K562 (cell line): ENCODE data around the gene RNF44. TPM values are rescaled to one million over a fixed set of nuclear protein-coding genes. Genes with fewer than 3 reads are reported as not detected.
A peak's percentile ranks its signal among the peaks of the same experiment; 100 is the strongest.

Experiments
- ATAC-seq: fragments of 200-7000 bp; cut with Tn5 transposase; 3 replicates; pipeline ENCODE4 v1.9.1; 2020; ENCODE audit warnings: moderate library complexity
- BruUV-seq: library from RNA; stranded (reverse); fragments of 400-500 nt; replicated peaks from 2 replicates; lab custom pipeline; 2021; lab: Mats Ljungman, UMichigan
- CTCF ChIA-PET: fragments of 300-600 bp; formaldehyde crosslinking; extraction: SDS; loops from one replicate; lab custom pipeline; 2021; ENCODE audit warnings: low intra/inter-chr PET ratio; lab: Yijun Ruan, JAX
- POLR2A ChIA-PET: fragments of 300-600, 350-650 bp; sonication (Branson Sonifier 250); formaldehyde crosslinking; extraction: SDS; loops from one replicate; lab custom pipeline; 2021; ENCODE audit warnings: antibody characterized with exemption, inconsistent platforms; lab: Yijun Ruan, JAX
- DNase-seq, 4 experiments: peaks; one replicate each; pipeline versions ENCODE4 v3.0.0 to v3.0.0-alpha.2; 2011 to 2018; ENCODE audit warnings: low spot score in 3 of 4, mixed read lengths in 3 of 4; ENCODE audit errors: extremely low read depth in 1 of 4
- FAIRE-seq: peaks from 2 replicates; lab custom pipeline; 2011; peaks lifted over from hg19 to GRCh38; lab: Jason Lieb, UNC
- H2AFZ ChIP-seq: 2 replicates; pipeline ENCODE4 v1.6.0; 2011; ENCODE audit warnings: low read depth, low read length, control low read depth, inconsistent platforms
- H3K27ac ChIP-seq: fragments of 200-600 bp; 3 replicates; pipeline ENCODE4 v1.8.0; 2011; ENCODE audit warnings: low read depth, mild to moderate bottlenecking, control low read depth, inconsistent platforms, low read length, moderate library complexity, mixed read lengths; ENCODE audit errors: extremely low read depth
- H3K27me3 ChIP-seq, 2 experiments: fragments of 300-600 bp in 1 of 2; 2 replicates in 1 of 2; 3 replicates in 1 of 2; pipeline versions ENCODE4 v1.6.0 to v1.8.0; 2011; ENCODE audit warnings: inconsistent platforms in 2 of 2, low read length in 2 of 2, mild to moderate bottlenecking in 1 of 2, mixed read lengths in 1 of 2, moderate library complexity in 1 of 2; ENCODE audit not compliant: control insufficient read depth in 2 of 2, insufficient read depth in 2 of 2
- H3K36me3 ChIP-seq: fragments of 300-600 bp; 3 replicates; pipeline ENCODE4 v1.8.0; 2011; ENCODE audit warnings: mild to moderate bottlenecking, low read length, inconsistent platforms; ENCODE audit not compliant: control insufficient read depth, insufficient read depth
- H3K4me1 ChIP-seq, 2 experiments: fragments of 200-600 bp in 1 of 2; replicated peaks in 1 of 2; 2 replicates in 1 of 2; 3 replicates in 1 of 2; pipeline versions ENCODE4 v1.5.1 to v1.8.0; 2011; ENCODE audit warnings: inconsistent platforms in 2 of 2, low read length in 2 of 2, mild to moderate bottlenecking in 1 of 2, mixed read lengths in 1 of 2, moderate library complexity in 1 of 2; ENCODE audit not compliant: control insufficient read depth in 2 of 2, insufficient read depth in 2 of 2
- H3K4me2 ChIP-seq: 2 replicates; pipeline ENCODE4 v1.6.1; 2011; ENCODE audit warnings: low read length, control low read depth, inconsistent platforms, mixed read lengths; ENCODE audit not compliant: insufficient read depth
- H3K4me3 ChIP-seq: fragments of 200-600 bp; sonication (generic), shearing (Covaris generic); 2 replicates; pipeline ENCODE4 v1.5.1; 2016; ENCODE audit warnings: control low read depth, inconsistent platforms
- H3K79me2 ChIP-seq: fragments of 200-600 bp; 3 replicates; pipeline ENCODE4 v1.8.0; 2011; ENCODE audit warnings: low read length, inconsistent platforms; ENCODE audit not compliant: control insufficient read depth, insufficient read depth
- H3K9ac ChIP-seq, 2 experiments: 2 replicates each; pipeline versions ENCODE4 v1.6.0 to v1.6.1; 2011; ENCODE audit warnings: low read depth in 2 of 2, low read length in 2 of 2, control low read depth in 1 of 2, inconsistent platforms in 1 of 2, mild to moderate bottlenecking in 1 of 2, mixed read lengths in 1 of 2; ENCODE audit not compliant: insufficient read depth in 1 of 2
- H3K9me1 ChIP-seq: one replicate; pipeline ENCODE4 v1.6.0; 2011; ENCODE audit warnings: inconsistent platforms, mild to moderate bottlenecking, low read length, moderate library complexity; ENCODE audit not compliant: control insufficient read depth, insufficient read depth
- H3K9me3 ChIP-seq: replicated peaks from 2 replicates; pipeline ENCODE4 v1.5.1; 2011; ENCODE audit warnings: low read depth, low read length, inconsistent platforms; ENCODE audit not compliant: control insufficient read depth, insufficient read depth
- H4K20me1 ChIP-seq: replicated peaks from 2 replicates; pipeline ENCODE4 v1.6.1; 2011; ENCODE audit warnings: low read length, inconsistent platforms, mixed read lengths; ENCODE audit not compliant: control insufficient read depth, insufficient read depth
- CSDE1 ChIP-seq, 2 experiments: fragments of 450-650 bp; IDR thresholded peaks; 2 replicates each; pipeline ENCODE4 v1.6.1; 2016; ENCODE audit warnings: mild to moderate bottlenecking in 1 of 2
- ETV1 ChIP-seq: fragments of 450-650 bp; conservative IDR thresholded peaks from 2 replicates; pipeline ENCODE4 v1.6.1; 2016; ENCODE audit warnings: missing genetic modification characterization, control low read depth, low read depth, missing compliant biosample characterization
- EZH2 ChIP-seq: IDR thresholded peaks from 2 replicates; pipeline ENCODE4 v1.6.1; 2012; ENCODE audit warnings: low read depth, mild to moderate bottlenecking, inconsistent platforms, low read length, borderline replicate concordance
- KLF13 ChIP-seq: fragments of 450-650 bp; IDR thresholded peaks from 2 replicates; pipeline ENCODE4 v1.6.1; 2016; ENCODE audit warnings: missing genetic modification characterization, low read depth, mild to moderate bottlenecking, missing compliant biosample characterization, moderate library complexity, borderline replicate concordance
- POLR2G ChIP-seq: fragments of 200-400 bp; formaldehyde crosslinking; IDR thresholded peaks from 2 replicates; pipeline ENCODE4 v1.6.1; 2017; ENCODE audit warnings: low read depth, mild to moderate bottlenecking, antibody characterized with exemption, low read length, moderate library complexity
- SMAD2 ChIP-seq: fragments of 150-350 bp; IDR thresholded peaks from 2 replicates; pipeline ENCODE4 v1.6.1; 2014; ENCODE audit warnings: low read depth, mild to moderate bottlenecking, low read length
- ZBTB33 ChIP-seq: sonication (generic); formaldehyde crosslinking; IDR thresholded peaks from 2 replicates; pipeline ENCODE4 v1.8.1; 2023; ENCODE audit warnings: mild to moderate bottlenecking, missing genetic modification reagents
- ZNF24 ChIP-seq: fragments of 450-650 bp; IDR thresholded peaks from 2 replicates; pipeline ENCODE4 v1.6.1; 2016
- ZNF586 ChIP-seq: fragments of 450-650 bp; formaldehyde crosslinking; conservative IDR thresholded peaks from 2 replicates; pipeline ENCODE4 v1.4.0; 2020; ENCODE audit warnings: mild to moderate bottlenecking, moderate library complexity
- WGBS: fragments of 100-300 bp; shearing (Covaris generic); methylation state at CpG from one replicate; pipeline ENCODE4 v1.1.6; 2016; ENCODE audit warnings: low coverage, mixed read lengths; ENCODE audit not compliant: insufficient coverage; ENCODE audit errors: missing lambda C conversion rate; 5-methylcytosine and 5-hydroxymethylcytosine counted together
- in situ Hi-C: fragments of 300-500 bp; cut with MboI; formaldehyde crosslinking; loops from 4 replicates; pipeline ENCODE4 v1.15.0; 2018; ENCODE audit warnings: inconsistent platforms, mixed read lengths
- intact Hi-C: fragments of 100-400 bp; cut with micrococcal nuclease; formaldehyde crosslinking; loops from 2 replicates; pipeline ENCODE4 v1.14.2; 2022
- polyA plus RNA-seq, 8 experiments: library from polyadenylated mRNA; depleted of rRNA in 4 of 8; stranded (reverse) in 5 of 8; unstranded in 3 of 8; fragments of >200 nt; fragmentation: Nextera tagmentation in 2 of 8; fragmentation: Illumina TruSeq in 1 of 8; extraction: Ambion mirVana in 2 of 8; extraction: Trizol in 1 of 8; gene quantifications; 2 replicates each; pipeline versions ENCODE4 v1.2.1 to v1.2.3, GENCODE V29; 2011 to 2014; ENCODE audit warnings: inconsistent platforms in 1 of 8, missing spikeins in 1 of 8
- total RNA-seq, 7 experiments: library from RNA; depleted of rRNA in 6 of 7; stranded (reverse); fragments of >200 nt in 6 of 7; fragmentation: Illumina TruSeq in 2 of 7; extraction: Trizol in 2 of 7; gene quantifications; 2 replicates each; pipeline versions ENCODE4 v1.2.1 to v1.2.3, GENCODE V29; 2011 to 2021; ENCODE audit warnings: low replicate concordance in 1 of 7
- TF ChIP-seq, protein P1 (sequence below): sonication (generic); formaldehyde crosslinking; IDR thresholded peaks from 2 replicates; pipeline ENCODE4 v1.4.0; 2020; ENCODE audit warnings: mild to moderate bottlenecking, missing genetic modification reagents
- TF ChIP-seq, protein P2 (sequence below), 2 experiments: fragments of 200-800 bp in 1 of 2; sonication (Bioruptor generic) in 1 of 2; sonication (generic) in 1 of 2; formaldehyde crosslinking in 1 of 2; IDR thresholded peaks in 1 of 2; conservative IDR thresholded peaks in 1 of 2; 2 replicates each; pipeline versions ENCODE4 v1.5.0 to v1.6.1; 2016 to 2020; ENCODE audit warnings: missing compliant biosample characterization in 1 of 2, missing genetic modification characterization in 1 of 2, missing genetic modification reagents in 1 of 2
- TF ChIP-seq, protein P3 (sequence below), 2 experiments: fragments of 450-650 bp; IDR thresholded peaks; 2 replicates each; pipeline ENCODE4 v1.6.1; 2018; ENCODE audit warnings: mild to moderate bottlenecking in 2 of 2, low read depth in 1 of 2; ENCODE audit not compliant: partially characterized antibody in 2 of 2

Gene RNF44
- total and polyA plus RNA-seq, 9 of the 15 experiments (the other 6 are each of a cell fraction or from before 2014, with no cell fraction given): 1.6 to 82.6 (median 7.4) TPM

GRCh38 chr5:176547802-176548201, 10.6 kb upstream of the RNF44 start:
- Histone ChIP-seq H3K27ac (no peak overlapping the region), H3K36me3 (no peaks in the 10 kb centered on the region; the same call in 2 of the 3 replicates), H2AFZ (no peak overlapping the region), H4K20me1 (no peaks in the 10 kb centered on the region; the same call in 1 of the 2 replicates), H3K4me1 (peaks cover 0 to 45% of the 10 kb centered on the region in 2 experiments; a peak in 4 of 5 replicates), H3K9ac (no peak overlapping the region), H3K4me2 (0 out of 2 replicates have a peak overlapping the region, but pooled peaks have one; percentile 1), H3K9me3 (no peaks in the 10 kb centered on the region), H3K79me2 (peaks cover 15% of the 10 kb centered on the region; the same call in 2 of the 3 replicates), H3K27me3 (peaks cover 18 to 34% of the 10 kb centered on the region in 2 experiments), H3K4me3 (no peak overlapping the region), H3K9me1 (no peaks in the 10 kb centered on the region)
- BruUV-seq: no TSS peak
- WGBS: 33% methylated on average over 8 of the region's 8 CpGs
- in situ Hi-C loops: no loop called here
- intact Hi-C loops: no loop called here
- ChIA-PET CTCF (no interaction called here), POLR2A (interaction anchor here (1.6 kb wide), 1 partner anchor 10 kb away, joined by 4 read pairs; no protein-coding TSS in a partner anchor)
- no peak for DNase-seq
- no peak for FAIRE-seq
- ATAC-seq: no peak
- TF ChIP-seq CSDE1 (IDR thresholded peaks at IDR 0.05): no peak
- TF ChIP-seq ZNF24: no peak
- no peak for TF ChIP-seq ZNF586
- no peak for TF ChIP-seq EZH2
- TF ChIP-seq, protein P1, sequence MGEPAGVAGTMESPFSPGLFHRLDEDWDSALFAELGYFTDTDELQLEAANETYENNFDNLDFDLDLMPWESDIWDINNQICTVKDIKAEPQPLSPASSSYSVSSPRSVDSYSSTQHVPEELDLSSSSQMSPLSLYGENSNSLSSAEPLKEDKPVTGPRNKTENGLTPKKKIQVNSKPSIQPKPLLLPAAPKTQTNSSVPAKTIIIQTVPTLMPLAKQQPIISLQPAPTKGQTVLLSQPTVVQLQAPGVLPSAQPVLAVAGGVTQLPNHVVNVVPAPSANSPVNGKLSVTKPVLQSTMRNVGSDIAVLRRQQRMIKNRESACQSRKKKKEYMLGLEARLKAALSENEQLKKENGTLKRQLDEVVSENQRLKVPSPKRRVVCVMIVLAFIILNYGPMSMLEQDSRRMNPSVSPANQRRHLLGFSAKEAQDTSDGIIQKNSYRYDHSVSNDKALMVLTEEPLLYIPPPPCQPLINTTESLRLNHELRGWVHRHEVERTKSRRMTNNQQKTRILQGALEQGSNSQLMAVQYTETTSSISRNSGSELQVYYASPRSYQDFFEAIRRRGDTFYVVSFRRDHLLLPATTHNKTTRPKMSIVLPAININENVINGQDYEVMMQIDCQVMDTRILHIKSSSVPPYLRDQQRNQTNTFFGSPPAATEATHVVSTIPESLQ (CRISPR knock-in tag): no peak
- TF ChIP-seq ETV1 (tag): no peak
- TF ChIP-seq KLF13 (tag): no peak
- no peak for TF ChIP-seq SMAD2
- TF ChIP-seq, protein P2, sequence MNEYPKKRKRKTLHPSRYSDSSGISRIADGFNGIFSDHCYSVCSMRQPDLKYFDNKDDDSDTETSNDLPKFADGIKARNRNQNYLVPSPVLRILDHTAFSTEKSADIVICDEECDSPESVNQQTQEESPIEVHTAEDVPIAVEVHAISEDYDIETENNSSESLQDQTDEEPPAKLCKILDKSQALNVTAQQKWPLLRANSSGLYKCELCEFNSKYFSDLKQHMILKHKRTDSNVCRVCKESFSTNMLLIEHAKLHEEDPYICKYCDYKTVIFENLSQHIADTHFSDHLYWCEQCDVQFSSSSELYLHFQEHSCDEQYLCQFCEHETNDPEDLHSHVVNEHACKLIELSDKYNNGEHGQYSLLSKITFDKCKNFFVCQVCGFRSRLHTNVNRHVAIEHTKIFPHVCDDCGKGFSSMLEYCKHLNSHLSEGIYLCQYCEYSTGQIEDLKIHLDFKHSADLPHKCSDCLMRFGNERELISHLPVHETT (CRISPR knock-in tag; conservative IDR thresholded peaks at IDR 0.05 in 1 of 2, IDR thresholded peaks at IDR 0.05 in 1 of 2): no peak
- TF ChIP-seq, protein P3, sequence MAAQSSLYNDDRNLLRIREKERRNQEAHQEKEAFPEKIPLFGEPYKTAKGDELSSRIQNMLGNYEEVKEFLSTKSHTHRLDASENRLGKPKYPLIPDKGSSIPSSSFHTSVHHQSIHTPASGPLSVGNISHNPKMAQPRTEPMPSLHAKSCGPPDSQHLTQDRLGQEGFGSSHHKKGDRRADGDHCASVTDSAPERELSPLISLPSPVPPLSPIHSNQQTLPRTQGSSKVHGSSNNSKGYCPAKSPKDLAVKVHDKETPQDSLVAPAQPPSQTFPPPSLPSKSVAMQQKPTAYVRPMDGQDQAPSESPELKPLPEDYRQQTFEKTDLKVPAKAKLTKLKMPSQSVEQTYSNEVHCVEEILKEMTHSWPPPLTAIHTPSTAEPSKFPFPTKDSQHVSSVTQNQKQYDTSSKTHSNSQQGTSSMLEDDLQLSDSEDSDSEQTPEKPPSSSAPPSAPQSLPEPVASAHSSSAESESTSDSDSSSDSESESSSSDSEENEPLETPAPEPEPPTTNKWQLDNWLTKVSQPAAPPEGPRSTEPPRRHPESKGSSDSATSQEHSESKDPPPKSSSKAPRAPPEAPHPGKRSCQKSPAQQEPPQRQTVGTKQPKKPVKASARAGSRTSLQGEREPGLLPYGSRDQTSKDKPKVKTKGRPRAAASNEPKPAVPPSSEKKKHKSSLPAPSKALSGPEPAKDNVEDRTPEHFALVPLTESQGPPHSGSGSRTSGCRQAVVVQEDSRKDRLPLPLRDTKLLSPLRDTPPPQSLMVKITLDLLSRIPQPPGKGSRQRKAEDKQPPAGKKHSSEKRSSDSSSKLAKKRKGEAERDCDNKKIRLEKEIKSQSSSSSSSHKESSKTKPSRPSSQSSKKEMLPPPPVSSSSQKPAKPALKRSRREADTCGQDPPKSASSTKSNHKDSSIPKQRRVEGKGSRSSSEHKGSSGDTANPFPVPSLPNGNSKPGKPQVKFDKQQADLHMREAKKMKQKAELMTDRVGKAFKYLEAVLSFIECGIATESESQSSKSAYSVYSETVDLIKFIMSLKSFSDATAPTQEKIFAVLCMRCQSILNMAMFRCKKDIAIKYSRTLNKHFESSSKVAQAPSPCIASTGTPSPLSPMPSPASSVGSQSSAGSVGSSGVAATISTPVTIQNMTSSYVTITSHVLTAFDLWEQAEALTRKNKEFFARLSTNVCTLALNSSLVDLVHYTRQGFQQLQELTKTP (IDR thresholded peaks at IDR 0.05; ENCODE audit: low read depth in 1 of 2, partially characterized antibody in 2 of 2): no peak
- no peak for TF ChIP-seq POLR2G
- 0 out of 2 replicates have a peak, but pooled peaks have one; percentile 47 for TF ChIP-seq ZBTB33 (CRISPR knock-in tag)
